ENCODE measurements around the gene SBSN.
A peak's percentile ranks its signal among the peaks of the same experiment; 100 is the strongest.

Gene SBSN

DNA sequence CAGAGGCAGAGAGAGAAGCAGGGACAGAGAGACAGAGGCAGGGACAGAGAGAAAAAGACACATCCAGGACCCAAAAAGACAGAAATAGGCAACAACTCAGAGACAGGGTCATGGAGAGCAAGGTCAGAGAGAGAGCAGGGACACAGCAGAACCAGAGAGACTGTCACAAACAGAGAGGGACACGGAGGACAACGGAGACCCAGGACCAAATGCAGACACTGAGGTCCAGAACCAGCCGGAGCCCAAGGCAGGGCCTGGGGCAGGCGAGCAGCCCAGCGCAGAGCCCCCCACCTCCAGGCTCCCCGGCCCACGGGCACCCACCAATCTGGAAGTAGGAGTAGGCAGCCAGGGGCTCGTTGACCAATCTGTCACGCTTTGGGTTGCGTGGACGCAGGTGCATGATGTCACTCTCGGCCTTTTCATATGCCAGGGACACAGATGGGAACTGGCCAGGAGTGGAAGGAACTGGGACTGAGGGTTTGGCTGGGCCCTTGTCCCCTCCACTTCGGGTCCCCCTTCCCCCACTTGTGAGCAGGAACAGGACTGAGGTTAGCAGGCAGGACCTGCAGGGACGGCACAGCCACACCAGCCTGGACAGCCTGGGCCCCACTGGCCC, 25.4 kb upstream of the SBSN start:
- no peak for DNase-seq

DNA sequence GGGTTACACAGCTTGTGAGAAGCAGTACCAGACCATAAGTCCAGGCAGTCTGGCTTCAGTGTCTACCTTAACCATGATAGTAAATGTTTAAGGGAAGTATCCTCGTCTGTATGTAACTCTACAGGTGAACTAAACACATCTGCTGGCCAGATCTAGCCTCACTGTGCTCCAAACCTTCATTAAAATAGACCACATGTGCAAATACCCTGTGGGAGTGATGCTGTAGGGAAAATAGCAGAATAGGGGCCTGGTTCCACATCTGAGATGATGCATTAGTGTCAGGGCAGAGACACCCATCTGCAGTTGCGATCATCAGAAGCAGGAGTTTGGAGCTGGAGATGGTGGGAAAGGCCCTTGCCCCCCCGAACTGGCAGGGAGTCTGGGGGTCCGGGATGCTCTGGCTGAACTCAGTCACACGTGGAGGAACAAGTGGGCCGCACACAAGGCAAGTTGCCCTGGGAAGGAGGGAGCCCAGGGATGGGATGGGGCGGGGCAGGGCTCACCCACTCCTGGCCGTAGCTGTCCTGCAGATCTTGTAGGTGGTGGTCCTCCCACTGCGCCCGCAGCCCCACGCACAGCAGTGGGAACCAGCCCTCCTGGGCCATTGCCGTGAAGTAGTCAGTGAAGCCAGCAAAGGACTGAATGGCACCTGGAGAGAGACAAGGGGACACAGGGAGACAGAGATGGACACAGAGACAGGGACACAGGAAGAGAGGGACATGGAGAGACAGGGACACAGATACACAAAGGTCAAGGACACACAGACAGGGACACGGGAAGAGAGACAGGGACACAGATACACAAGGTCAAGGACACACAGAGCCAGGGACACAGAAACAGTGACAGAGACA, 24.6 kb upstream of the SBSN start:
- DNase-seq, result no peak

DNA sequence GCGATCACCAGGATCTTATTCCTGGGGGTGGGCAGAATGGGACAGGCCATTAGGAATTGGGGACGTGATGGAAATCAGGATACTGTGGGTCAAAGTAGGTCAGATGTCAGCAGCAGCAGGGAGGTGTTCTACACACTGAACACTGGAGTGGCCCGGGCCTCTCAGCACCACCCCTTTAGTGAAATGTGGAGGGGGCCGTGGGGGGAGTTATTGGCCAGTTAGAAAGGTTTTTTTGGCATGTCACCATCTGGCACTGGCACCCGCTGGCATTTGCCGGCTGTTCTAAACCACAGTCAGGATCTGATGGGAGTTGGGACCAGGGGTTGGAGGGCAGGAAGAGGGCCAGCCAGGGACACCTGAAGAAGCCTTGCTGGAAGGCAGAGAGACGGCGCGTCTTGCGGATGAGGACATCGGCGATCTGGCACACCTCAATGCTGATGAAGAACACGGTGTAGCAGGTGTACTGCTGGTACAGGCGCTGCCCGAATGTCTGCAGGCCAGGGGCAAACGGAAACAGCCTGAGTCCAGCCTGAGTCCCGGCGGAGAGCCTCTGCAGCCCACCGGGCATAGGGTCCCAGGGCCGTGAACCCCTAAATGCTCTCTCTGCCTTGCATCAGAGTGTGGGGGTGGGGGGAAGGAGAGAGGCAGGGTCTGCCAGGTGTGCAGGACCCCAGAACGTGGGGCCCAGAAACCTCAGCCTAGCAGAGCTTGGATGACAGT, 23.1 kb upstream of the SBSN start:
- no peak for DNase-seq

DNA sequence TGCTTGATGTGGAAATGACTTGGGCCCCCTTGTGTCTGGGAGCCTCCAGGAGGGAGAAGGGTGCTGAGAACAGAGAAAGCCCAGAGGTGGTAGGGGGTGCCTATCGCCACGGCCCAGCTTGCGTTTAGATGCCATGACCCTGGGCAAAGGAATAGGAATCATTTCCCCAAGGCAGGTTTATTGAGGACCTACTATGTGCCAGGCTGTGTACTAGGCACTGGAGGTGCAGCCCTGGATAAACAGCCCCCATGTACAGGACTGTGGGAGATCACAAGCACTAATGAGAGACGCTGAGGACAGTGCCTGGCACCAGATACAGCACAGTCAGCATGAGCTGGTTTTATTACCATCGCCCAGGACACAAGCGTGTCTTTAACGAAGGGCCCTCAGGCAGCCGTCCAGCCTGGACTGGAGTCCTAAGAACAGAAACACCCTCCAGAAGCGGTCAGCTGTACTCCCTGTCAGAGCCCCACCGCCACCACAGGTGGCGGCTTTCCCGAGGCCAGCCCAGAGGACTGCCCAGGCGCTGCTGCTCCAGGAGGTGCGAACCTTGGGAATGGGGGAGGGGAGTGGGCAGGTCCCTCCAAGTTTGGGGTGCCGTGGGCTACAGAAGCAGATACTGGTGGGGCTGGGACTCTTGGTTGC, 21.9 kb upstream of the SBSN start:
- DNase-seq, result no peak

DNA sequence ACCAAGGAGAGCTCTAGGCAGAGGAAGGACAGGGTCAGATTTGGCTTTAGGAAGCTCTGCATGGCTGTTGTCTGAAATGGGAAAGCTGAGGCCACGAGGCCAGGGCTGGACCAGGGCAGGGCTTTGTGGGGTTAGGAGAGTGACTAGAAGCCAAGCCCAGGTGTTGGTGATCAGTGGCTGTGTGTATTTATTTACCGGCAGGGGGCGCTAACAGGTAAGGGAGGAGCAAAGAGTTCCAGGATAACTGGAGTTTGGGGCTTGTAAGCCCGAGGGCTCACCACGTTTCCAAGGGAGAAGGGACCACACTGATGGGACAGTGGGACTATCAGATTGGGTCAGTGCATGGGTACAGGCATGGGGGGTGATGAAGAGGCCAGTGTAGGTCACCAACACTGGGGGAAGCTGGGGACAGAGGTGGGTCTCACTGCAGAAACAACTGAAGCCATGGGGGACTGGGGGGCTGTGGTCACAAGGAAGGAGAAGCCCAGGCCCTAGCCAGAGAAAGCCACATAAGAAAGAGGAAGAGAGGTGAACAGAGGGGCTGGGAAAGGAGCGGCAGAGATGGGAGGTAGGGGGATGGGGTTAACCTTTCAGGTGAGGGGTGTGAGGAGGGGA, 21.2 kb upstream of the SBSN start:
- peak; percentile 88 for DNase-seq

DNA sequence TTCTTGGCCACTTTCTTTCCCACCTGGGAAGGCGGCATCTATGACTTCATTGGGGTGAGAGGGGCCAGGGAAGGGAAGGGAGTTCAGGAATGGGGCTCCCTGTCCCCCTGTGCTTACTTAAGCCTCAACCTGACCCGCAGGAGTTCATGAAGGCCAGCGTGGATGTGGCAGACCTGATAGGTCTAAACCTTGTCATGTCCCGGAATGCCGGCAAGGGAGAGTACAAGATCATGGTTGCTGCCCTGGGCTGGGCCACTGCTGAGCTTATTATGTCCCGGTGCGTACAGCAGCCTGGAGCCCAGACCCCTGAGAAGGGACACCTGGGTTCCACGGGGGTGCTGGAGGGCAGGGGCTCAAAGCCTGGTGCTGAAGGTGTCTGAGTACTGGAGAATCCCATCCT, 18.4 kb upstream of the SBSN start:
- no peak for DNase-seq

DNA sequence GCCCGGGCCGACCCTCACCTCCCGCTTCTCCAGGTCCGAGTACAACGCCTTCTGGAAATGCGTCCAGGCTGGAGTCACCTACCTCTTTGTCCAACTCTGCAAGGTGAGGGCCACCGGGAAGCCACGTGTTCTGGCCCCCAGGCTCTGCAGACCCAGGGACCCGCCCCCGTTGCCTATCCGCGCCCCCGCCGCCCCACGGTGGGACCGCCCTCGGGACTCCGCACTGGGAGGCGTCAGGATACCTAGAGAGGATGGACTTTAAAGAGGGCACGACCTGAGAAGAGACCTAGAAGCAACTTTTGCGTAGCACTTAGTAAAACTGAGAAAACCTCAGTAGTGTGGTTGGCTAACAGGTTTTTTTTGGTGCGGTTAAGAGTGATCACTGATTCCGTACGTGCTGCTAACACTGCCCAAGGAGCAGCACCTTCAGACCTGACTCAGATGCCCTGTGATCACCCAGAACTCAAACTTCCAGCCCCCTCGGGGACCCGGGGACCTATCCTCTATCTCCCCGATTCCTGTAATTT, 17.8 kb upstream of the SBSN start:
- peak; percentile 60 for DNase-seq

DNA sequence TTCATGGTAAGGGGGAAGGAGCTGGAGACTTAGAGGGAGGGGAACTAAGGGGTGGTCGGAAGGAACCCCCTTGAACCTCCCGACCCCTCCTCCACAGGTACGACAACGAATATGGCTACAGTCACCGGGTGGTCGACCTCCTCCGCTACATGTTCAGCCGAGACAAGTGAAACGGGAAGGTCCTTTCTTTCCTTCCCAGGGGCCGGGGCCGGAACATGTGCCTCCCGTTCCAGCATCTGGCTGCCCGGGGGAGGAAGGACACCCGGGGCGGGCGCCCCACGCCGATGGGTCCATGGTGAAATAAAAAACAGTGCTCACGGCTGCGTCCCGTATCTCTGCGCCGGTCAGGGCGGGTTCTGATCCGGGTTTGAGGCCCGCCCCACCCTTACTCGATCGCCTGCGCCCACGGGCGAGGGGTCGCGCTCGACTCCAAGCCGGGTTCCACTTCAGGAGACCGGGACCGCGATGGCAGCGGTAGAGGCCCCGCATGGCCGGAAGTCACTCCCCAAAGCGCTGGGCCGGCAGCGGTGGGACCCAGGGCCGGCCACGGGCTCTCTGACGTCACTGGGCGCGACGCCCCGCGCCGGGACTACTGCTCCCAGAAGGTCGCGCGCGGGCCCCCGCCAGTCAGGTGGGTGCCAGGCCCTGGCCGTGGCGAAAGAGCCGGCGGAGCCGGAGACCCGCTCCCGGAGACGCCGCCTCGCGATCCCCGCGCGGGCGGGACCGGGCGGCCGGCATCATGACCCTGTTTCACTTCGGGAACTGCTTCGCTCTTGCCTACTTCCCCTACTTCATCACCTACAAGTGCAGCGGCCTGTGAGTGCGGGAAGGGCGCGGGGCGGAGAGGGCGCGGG, 17.1 kb upstream of the SBSN start, which contains the start of gene TMEM147:
TSS of gene TMEM147 (plus strand) at position 626 of the 854 bp plus-strand sequence. CDS start at position 740, 114 bp downstream.
- peak; percentile 96 for DNase-seq

DNA sequence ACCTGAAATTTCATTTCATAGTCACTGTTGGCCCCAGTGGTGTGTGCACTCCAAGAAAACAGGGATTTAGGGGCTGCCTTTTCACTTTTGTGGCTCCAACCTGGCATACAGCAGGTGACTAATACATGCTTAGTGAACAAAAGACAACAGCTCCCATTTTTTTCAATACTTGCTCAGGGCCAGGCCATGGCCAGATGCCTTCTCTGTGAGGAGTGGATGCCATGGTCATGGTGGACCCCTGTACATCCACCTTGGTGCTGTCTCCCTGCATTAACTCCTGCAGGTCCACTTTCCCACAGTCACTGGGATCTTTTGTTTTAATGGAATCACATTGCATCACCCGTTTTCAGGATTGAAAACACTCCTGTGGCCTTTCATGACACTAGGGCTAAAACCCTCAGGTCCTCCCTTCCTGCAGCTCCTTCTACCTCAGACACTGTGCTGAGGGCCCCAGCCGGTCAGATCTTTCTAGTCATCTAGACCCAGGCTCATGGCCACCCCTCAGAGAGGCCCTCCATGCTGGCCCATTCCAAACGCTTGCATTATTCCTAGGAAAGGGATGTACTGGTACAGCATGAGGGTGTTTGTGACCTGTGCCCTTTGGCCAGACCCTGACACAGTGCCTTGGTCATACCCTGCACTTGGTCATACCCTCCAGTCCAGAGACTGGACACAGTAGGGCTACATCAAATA, 16.1 kb upstream of the SBSN start:
- no peak for DNase-seq

DNA sequence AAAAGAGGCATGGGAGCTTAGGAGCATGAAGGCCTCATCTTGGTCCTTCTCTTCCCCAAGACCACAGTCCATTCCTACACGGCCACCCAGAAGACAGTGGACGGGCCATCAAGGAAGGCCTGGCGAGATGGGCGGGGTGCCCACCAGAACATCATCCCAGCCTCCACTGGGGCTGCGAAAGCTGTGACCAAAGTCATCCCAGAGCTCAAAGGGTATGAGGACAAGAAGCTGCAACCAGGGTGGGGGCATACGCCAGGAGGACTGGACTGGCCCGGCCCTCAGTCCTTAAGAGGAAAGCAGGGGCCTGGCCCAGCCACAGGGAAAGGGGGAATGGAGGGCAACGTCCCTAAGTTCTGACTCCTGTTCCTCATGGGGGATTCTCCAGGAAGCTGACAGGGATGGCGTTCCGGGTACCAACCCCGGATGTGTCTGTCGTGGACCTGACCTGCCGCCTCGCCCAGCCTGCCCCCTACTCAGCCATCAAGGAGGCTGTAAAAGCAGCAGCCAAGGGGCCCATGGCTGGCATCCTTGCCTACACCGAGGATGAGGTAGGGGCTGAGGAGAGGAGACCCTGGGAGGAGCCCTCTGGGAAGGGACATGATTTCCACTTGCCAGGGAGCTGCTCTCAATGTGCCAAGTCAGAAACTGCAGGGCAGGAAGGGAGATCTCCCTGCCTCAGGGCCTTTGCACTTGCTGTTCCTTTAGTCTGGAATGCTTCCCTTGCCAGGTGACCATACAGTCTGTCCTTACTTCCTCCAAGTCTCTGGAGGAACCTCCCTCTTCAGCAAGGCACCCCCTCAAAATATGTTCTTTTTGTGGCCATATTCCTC, 15.4 kb upstream of the SBSN start:
- DNase-seq, result no peak

DNA sequence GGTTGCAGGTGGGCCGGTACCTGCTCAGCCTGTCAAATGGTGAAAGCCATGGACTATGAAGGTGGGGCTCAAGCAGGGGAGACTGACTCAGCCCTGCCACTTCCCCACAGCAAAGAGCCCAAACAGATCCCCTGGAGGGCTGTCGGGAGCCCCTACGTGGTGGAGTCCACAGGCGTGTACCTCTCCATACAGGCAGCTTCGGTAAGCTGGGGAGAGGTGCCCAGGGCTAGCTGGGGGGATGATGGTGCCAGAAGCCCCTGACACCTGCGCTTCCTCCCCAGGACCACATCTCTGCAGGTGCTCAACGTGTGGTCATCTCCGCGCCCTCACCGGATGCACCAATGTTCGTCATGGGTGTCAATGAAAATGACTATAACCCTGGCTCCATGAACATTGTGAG, 14.1 kb upstream of the SBSN start:
- DNase-seq, result no peak

DNA sequence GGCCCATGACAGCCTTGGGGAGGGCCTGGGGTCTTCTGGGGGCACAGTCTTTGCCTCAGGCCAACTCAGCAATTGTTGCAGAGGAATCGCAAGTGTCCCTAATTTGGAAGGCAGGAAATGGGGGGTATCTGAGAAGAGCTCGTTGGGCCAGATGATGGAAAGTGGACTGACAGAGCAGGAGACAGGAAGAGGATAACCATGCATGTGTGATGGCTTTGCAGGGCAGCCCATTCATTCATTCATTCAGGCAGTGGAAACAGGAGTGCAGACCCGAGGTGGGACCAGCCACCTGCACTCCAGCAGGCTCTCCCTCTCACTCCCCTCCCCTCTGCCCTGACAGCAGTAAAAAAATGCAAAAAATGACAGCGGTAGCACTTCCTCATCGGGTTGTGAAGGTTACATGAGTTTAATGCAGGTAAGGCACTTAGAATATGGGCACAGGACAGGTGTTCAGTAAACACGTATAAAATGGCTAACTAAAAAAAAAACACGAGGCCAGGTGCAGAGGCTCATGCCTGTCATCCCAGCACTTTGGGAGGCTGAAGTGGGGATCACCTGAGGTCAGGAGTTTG, 12.3 kb upstream of the SBSN start:
- DNase-seq, result no peak

DNA sequence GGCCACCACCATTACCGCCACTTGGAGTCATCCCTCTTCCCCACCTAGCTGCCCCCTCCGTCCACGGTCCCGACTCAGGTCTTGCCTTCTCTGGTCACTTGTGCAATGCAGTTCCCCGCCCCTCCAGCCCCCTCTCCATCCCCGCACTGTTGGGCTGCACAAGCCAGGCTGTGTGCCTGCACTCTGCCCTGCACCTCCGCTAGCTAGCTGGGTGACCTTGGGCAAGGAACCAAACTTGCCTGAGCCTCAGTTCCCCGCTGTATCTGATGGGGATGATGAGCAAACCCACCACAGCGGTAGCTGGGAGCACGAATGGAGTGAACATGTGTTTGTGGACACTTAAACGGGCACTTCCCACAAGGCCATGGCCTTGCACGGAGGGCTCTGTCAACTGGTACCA, 11.7 kb upstream of the SBSN start:
- DNase-seq, result no peak

DNA sequence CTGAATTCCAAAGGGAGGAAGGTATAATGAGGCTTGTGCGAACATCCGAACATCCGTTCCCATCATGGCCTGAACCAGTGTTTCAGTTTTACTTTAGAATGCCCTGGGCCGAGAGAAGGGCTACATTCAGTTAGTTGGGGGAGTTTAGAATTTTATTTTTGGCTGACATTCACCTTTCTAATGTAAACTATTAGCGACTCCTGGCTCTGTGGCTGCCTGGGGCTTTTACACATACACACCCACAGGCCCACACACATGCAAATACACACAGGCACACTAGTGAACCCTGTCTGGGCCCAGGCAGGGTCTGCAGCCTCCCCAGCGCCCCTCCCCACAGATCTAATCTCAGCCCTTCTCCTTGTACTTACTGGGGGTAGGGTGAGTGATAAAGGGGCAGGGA, 11.2 kb upstream of the SBSN start:
- DNase-seq, result no peak

DNA sequence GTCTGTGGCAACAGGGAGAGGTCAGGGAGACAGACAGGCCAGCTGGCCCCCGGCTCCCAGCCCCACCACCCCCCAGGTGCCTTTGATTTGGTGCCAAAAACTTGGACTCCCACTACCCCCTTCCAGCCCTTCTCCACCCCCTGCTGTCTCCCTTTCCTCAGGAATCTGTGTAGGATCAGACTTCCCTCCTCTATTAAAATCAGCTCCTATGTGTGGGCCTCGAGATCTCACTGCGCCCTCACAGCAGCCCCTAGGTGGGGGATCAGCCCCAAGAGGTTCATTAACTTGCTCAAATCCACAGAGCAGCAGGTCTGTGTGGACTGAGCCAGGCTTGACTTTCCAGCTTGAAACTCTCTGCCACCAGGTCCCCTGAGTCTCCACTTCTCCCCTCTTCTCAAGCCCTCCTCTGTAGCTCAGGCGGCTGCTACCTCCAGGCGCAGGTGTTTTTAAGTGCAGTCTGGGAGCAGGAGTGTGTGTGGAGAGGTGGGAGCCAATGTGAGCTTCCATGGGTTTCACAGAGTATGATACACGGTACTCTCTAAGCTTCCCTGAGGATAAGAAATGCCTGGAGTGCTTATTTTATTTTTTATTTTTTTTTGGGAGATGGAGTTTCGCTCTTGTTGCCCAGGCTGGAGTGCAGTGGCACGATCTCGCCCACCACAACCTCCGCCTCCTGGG, 6.8 kb upstream of the SBSN start:
- DNase-seq, result peak; percentile 44

DNA sequence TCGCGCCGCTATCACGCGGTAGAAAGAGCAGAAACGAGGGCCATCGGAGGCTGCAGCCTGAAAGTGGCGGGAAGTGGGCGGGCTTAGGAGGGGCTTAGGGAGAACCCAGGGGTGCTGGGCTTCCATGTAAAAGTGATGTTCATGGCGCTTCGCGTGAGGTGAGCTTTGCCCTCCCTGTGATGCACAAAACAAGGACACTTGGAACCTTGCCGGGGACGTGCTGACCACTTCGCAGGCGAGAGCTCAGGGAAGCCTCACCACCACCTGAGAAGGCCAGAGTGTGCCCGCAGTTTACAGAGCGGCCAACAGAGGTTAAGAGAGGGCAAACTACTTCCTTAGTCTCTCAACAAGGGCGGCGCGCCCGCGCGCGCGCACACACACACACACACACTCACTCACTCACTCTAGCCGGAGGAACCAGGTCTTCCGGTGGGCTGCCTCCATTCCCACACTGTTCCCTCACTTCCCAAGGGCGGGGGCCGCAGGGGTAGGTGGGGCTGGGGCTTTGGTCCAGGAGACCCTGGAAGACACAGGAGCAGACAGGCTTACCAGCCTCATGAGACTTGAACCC, 5.8 kb upstream of the SBSN start:
- DNase-seq, result no peak

DNA sequence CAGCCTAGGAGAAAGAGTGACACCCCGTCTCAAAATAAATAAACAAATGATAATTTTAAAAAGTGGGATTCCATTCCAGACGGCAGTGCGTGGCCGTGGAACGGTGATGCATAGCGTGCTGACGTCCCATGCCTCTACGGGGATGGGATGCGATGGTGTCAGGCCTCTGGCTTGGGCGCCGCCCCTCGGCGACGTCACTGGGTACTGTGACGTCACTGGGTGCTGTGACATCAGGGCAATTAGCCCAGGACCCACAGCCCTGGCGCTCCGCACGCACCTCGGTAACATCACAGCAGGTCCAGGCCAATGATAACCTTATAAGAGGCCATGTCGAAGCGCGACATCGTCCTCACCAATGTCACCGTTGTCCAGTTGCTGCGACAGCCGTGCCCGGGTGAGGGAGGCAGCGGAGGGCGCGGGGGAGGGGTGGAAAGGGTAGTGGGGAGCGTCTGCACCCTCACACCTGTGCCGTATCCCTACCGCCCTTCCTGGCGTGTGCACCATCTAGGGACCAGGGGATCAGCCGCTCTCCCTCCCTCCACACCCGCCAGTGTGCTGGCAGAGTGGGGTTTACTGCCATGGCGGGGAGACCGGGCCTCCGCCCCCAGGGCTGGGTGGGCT, 5.2 kb upstream of the SBSN start, which contains the start of gene GAPDHS:
TSS of gene GAPDHS (plus strand) at position 256 of the 621 bp plus-strand sequence. CDS start at position 328, 72 bp downstream.
- no peak for DNase-seq

DNA sequence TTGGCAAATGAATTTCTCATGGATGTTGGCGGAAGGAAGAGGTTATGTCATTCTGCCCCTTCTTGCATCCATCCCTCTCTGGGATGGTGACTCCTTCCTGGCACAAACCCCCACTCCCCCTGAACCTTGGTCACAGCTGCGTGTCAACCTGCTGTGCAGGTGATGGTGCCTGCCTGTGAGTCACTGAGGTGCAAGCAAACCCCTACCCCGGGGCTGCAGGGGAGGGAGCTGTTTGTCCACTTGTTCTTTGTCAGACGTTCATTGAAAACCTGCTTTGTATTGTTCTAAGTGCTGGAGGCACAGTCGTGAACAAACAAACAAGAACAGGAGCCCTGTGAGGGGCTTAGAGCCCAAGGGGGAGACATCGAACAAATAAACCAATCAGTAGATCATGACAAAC, 3.2 kb upstream of the SBSN start:
- DNase-seq, result peak; percentile 95
